ENCODE results near the gene DDX43. TPM values are rescaled to one million over a fixed set of nuclear protein-coding genes. Genes with fewer than 3 reads are reported as not detected.

Gene DDX43
- total and polyA plus RNA-seq, 10 of the 15 experiments (the other 5 are each of a cell fraction or from before 2014, with no cell fraction given) = 0.12 TPM; not detected in 9

- TF ChIP-seq MEF2A (IDR thresholded peaks at IDR 0.05; ENCODE audit: insufficient read depth, low read depth, low read length) = no peak
These were observed 26.9 kb downstream of the DDX43 start (continued) for GRCh38 chr6:73421534-73421933.

- ATAC-seq (no peak), DNase-seq (ENCODE audit: low read depth, low spot score) (no peak), FAIRE-seq (no peak)
- no peaks in the 10 kb centered on the region for H3K27me3 ChIP-seq (replicated peaks in 1 of 2; ENCODE audit: control insufficient read depth in 2 of 2, insufficient read depth in 2 of 2, low read length in 1 of 2)
- POLR2A ChIA-PET = interaction anchor here (0.6 kb wide), 1 partner anchor 15 kb away, joined by 4 read pairs; no protein-coding TSS in a partner anchor
- 70% methylated on average over 3 of the region's 3 CpGs for WGBS (ENCODE audit: insufficient coverage, insufficient replicate concordance, low lambda C conversion rate, missing lambda C conversion rate)
- no peaks in the 10 kb centered on the region for H3K4me1 ChIP-seq (ENCODE audit: control insufficient read depth, insufficient read depth, low read length)
- H3K9ac ChIP-seq (ENCODE audit: control insufficient read depth, insufficient read depth, low read length) = no peak overlapping the region
- H4K20me1 ChIP-seq (ENCODE audit: control insufficient read depth, insufficient read depth) = no peaks in the 10 kb centered on the region
- intact Hi-C loops (cut with micrococcal nuclease; ENCODE audit: unreplicated experiment) = no loop called here
- H3K4me3 ChIP-seq = no peak overlapping the region
- no peak overlapping the region for H2AFZ ChIP-seq (ENCODE audit: control insufficient read depth, low read depth, low read length)
- no peak overlapping the region for H3K27ac ChIP-seq (ENCODE audit: control insufficient read depth, insufficient read depth)
- in situ Hi-C loops (cut with MboI) = loop anchor here (25.0 kb wide), 1 partner anchor 1802 kb away; the partner anchor contains the start of gene COX7A2
- RAD21 ChIA-PET (ENCODE audit: unreplicated experiment) = no interaction called here
- CTCF ChIA-PET = interaction anchor here (1.0 kb wide), 1 partner anchor 15 kb away, joined by 4 read pairs; no protein-coding TSS in a partner anchor
- H3K36me3 ChIP-seq (ENCODE audit: control insufficient read depth in 2 of 2, insufficient read depth in 2 of 2, low read length in 1 of 2) = peaks cover 10 to 31% of the 10 kb centered on the region in 2 experiments
- H3K9me3 ChIP-seq (replicated peaks; ENCODE audit: control insufficient read depth, insufficient read depth, low read length) = no peaks in the 10 kb centered on the region
- peaks cover 11% of the 10 kb centered on the region for H3K79me2 ChIP-seq (ENCODE audit: control insufficient read depth, insufficient read depth, low read length)
- no peak overlapping the region for H3K4me2 ChIP-seq (ENCODE audit: control insufficient read depth, insufficient read depth)
- no TSS peak for BruUV-seq (replicated peaks)
- SMC1A ChIA-PET (ENCODE audit: uncharacterized antibody, unreplicated experiment) = interaction anchor here (0.9 to 1.3 kb wide), 3 partner anchors 23 to 178 kb away, joined by 3 to 4 read pairs (median 4); no protein-coding TSS in a partner anchor
- TF ChIP-seq RAD21 (IDR thresholded peaks at IDR 0.05; ENCODE audit: insufficient read depth, low read depth, low read length) (no peak), ZNF24 (IDR thresholded peaks at IDR 0.05) (no peak), MEF2B (IDR thresholded peaks at IDR 0.05; ENCODE audit: partially characterized antibody, poor library complexity, severe bottlenecking) (no peak), RFX5 (IDR thresholded peaks at IDR 0.05; ENCODE audit: low read depth, low read length) (no peak), MTA3 (IDR thresholded peaks at IDR 0.05; ENCODE audit: borderline replicate concordance, low read length) (no peak), SP1 (IDR thresholded peaks at IDR 0.05; ENCODE audit: low read depth, low read length) (no peak), GABPA (IDR thresholded peaks at IDR 0.05; ENCODE audit: low read depth) (no peak), SREBF1 (IDR thresholded peaks at IDR 0.05; ENCODE audit: low read length) (no peak), RCOR1 (conservative IDR thresholded peaks at IDR 0.05; ENCODE audit: low read depth, low read length) (no peak), CREM (IDR thresholded peaks at IDR 0.05; ENCODE audit: low read depth) (no peak)
- TF ChIP-seq, protein P1, sequence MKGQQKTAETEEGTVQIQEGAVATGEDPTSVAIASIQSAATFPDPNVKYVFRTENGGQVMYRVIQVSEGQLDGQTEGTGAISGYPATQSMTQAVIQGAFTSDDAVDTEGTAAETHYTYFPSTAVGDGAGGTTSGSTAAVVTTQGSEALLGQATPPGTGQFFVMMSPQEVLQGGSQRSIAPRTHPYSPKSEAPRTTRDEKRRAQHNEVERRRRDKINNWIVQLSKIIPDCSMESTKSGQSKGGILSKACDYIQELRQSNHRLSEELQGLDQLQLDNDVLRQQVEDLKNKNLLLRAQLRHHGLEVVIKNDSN (IDR thresholded peaks at IDR 0.05; ENCODE audit: borderline replicate concordance, extremely low read length, insufficient read depth, low read depth, low read length) = no peak
- TF ChIP-seq, protein P2, sequence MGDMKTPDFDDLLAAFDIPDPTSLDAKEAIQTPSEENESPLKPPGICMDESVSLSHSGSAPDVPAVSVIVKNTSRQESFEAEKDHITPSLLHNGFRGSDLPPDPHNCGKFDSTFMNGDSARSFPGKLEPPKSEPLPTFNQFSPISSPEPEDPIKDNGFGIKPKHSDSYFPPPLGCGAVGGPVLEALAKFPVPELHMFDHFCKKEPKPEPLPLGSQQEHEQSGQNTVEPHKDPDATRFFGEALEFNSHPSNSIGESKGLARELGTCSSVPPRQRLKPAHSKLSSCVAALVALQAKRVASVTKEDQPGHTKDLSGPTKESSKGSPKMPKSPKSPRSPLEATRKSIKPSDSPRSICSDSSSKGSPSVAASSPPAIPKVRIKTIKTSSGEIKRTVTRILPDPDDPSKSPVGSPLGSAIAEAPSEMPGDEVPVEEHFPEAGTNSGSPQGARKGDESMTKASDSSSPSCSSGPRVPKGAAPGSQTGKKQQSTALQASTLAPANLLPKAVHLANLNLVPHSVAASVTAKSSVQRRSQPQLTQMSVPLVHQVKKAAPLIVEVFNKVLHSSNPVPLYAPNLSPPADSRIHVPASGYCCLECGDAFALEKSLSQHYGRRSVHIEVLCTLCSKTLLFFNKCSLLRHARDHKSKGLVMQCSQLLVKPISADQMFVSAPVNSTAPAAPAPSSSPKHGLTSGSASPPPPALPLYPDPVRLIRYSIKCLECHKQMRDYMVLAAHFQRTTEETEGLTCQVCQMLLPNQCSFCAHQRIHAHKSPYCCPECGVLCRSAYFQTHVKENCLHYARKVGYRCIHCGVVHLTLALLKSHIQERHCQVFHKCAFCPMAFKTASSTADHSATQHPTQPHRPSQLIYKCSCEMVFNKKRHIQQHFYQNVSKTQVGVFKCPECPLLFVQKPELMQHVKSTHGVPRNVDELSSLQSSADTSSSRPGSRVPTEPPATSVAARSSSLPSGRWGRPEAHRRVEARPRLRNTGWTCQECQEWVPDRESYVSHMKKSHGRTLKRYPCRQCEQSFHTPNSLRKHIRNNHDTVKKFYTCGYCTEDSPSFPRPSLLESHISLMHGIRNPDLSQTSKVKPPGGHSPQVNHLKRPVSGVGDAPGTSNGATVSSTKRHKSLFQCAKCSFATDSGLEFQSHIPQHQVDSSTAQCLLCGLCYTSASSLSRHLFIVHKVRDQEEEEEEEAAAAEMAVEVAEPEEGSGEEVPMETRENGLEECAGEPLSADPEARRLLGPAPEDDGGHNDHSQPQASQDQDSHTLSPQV (IDR thresholded peaks at IDR 0.05) = no peak
- TF ChIP-seq, protein P3, sequence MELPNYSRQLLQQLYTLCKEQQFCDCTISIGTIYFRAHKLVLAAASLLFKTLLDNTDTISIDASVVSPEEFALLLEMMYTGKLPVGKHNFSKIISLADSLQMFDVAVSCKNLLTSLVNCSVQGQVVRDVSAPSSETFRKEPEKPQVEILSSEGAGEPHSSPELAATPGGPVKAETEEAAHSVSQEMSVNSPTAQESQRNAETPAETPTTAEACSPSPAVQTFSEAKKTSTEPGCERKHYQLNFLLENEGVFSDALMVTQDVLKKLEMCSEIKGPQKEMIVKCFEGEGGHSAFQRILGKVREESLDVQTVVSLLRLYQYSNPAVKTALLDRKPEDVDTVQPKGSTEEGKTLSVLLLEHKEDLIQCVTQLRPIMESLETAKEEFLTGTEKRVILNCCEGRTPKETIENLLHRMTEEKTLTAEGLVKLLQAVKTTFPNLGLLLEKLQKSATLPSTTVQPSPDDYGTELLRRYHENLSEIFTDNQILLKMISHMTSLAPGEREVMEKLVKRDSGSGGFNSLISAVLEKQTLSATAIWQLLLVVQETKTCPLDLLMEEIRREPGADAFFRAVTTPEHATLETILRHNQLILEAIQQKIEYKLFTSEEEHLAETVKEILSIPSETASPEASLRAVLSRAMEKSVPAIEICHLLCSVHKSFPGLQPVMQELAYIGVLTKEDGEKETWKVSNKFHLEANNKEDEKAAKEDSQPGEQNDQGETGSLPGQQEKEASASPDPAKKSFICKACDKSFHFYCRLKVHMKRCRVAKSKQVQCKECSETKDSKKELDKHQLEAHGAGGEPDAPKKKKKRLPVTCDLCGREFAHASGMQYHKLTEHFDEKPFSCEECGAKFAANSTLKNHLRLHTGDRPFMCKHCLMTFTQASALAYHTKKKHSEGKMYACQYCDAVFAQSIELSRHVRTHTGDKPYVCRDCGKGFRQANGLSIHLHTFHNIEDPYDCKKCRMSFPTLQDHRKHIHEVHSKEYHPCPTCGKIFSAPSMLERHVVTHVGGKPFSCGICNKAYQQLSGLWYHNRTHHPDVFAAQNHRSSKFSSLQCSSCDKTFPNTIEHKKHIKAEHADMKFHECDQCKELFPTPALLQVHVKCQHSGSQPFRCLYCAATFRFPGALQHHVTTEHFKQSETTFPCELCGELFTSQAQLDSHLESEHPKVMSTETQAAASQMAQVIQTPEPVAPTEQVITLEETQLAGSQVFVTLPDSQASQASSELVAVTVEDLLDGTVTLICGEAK (IDR thresholded peaks at IDR 0.05; ENCODE audit: borderline replicate concordance) = no peak
These were observed 40.6 kb downstream of the DDX43 start for GRCh38 chr6:73435236-73435635.
